HCT116 (cell line): Measurements from ENCODE around the gene UTS2R. TPM values are rescaled to one million over a fixed set of nuclear protein-coding genes. Genes with fewer than 3 reads are reported as not detected.

Experiments
- ATAC-seq: fragments of 200-7000 bp; cut with Tn5 transposase; 2 replicates; pipeline ENCODE4 v1.9.1; 2020; ENCODE audit warnings: mild to moderate bottlenecking, moderate library complexity
- BruUV-seq: library from RNA; stranded (reverse); fragments of 400-500 nt; replicated peaks from 2 replicates; lab custom pipeline; 2021; lab: Mats Ljungman, UMichigan
- CTCF ChIA-PET: fragments of 300-600 bp; sonication (Branson Sonifier 250); formaldehyde crosslinking; loops from one replicate; lab custom pipeline; 2021; ENCODE audit warnings: antibody characterized with exemption; lab: Charles Lee
- POLR2A ChIA-PET: fragments of 300-600, 350-600 bp; sonication (Branson Sonifier 250); formaldehyde crosslinking; loops from one replicate; lab custom pipeline; 2021; ENCODE audit warnings: antibody characterized with exemption; lab: Charles Lee
- RAD21 ChIA-PET, 2 experiments: fragments of 300-600 bp; sonication (Branson Sonifier 250); formaldehyde crosslinking; loops; one replicate each; lab custom pipeline; 2023; ENCODE audit warnings: low total read pairs in 2 of 2; ENCODE audit not compliant: uncharacterized antibody in 2 of 2, unreplicated experiment in 2 of 2, low non-redundant PET in 1 of 2; lab: Charles Lee
- DNase-seq: peaks from one replicate; pipeline ENCODE4 v3.0.0-alpha.2; 2010; ENCODE audit warnings: low read depth, low spot score
- H2AFZ ChIP-seq: fragments of 200-600 bp; shearing (Covaris generic), sonication (generic); 2 replicates; pipeline ENCODE4 v1.6.1; 2017; ENCODE audit warnings: low read depth, mixed run types, mixed read lengths, antibody characterized with exemption, low read length; ENCODE audit not compliant: poor library complexity, severe bottlenecking
- H3K27ac ChIP-seq: 2 replicates; pipeline ENCODE4 v1.5.1; 2012; ENCODE audit warnings: low read depth, low read length
- H3K27me3 ChIP-seq: fragments of 200-600 bp; sonication (generic); 2 replicates; pipeline ENCODE4 v1.6.1; 2016; ENCODE audit warnings: mixed run types, low read length, mixed read lengths; ENCODE audit not compliant: insufficient read depth
- H3K36me3 ChIP-seq, 2 experiments: fragments of 200-500 bp in 1 of 2; fragments of 200-600 bp in 1 of 2; sonication (Bioruptor generic) in 1 of 2; sonication (generic) in 1 of 2; 2 replicates each; pipeline versions ENCODE4 v1.5.1 to v1.6.1; 2014 to 2016; ENCODE audit warnings: low read length in 2 of 2, inconsistent platforms in 1 of 2, mixed read lengths in 1 of 2, mixed run types in 1 of 2; ENCODE audit not compliant: insufficient read depth in 2 of 2, control insufficient read depth in 1 of 2
- H3K4me1 ChIP-seq, 2 experiments: fragments of 200-600 bp in 1 of 2; sonication (generic) in 1 of 2; 2 replicates each; pipeline versions ENCODE4 v1.5.1 to v1.6.1; 2012 to 2017; ENCODE audit warnings: low read length in 2 of 2, inconsistent platforms in 1 of 2, mild to moderate bottlenecking in 1 of 2, mixed read lengths in 1 of 2, mixed run types in 1 of 2, moderate library complexity in 1 of 2; ENCODE audit not compliant: insufficient read depth in 2 of 2, control insufficient read depth in 1 of 2
- H3K4me2 ChIP-seq: fragments of 200-600 bp; sonication (generic); 2 replicates; pipeline ENCODE4 v1.6.1; 2017; ENCODE audit warnings: mixed run types, low read length, mixed read lengths
- H3K4me3 ChIP-seq, 2 experiments: fragments of 200-600 bp in 1 of 2; sonication (generic) in 1 of 2; replicated peaks in 1 of 2; 2 replicates each; pipeline ENCODE4 v1.5.1; 2011 to 2016; ENCODE audit warnings: low read length in 2 of 2, control low read depth in 1 of 2, low read depth in 1 of 2, mild to moderate bottlenecking in 1 of 2, mixed read lengths in 1 of 2, mixed run types in 1 of 2
- H3K79me2 ChIP-seq: fragments of 200-600 bp; sonication (generic); 2 replicates; pipeline ENCODE4 v1.6.1; 2017; ENCODE audit warnings: mild to moderate bottlenecking, mixed run types, low read length, moderate library complexity, mixed read lengths; ENCODE audit not compliant: insufficient read depth
- H3K9ac ChIP-seq: fragments of 200-600 bp; sonication (generic); 2 replicates; pipeline ENCODE4 v1.6.1; 2016; ENCODE audit warnings: low read length, mixed read lengths
- H3K9me2 ChIP-seq: fragments of 200-600 bp; sonication (generic), shearing (Covaris generic); 2 replicates; pipeline ENCODE4 v1.6.1; 2017; ENCODE audit warnings: mixed run types, mild to moderate bottlenecking, moderate library complexity; ENCODE audit not compliant: insufficient read depth
- H3K9me3 ChIP-seq, 2 experiments: fragments of 200-500 bp in 1 of 2; fragments of 200-600 bp in 1 of 2; sonication (Bioruptor generic) in 1 of 2; sonication (generic) in 1 of 2; 2 replicates each; pipeline ENCODE4 v1.6.1; 2014 to 2017; ENCODE audit warnings: low read length in 2 of 2, mixed read lengths in 2 of 2, inconsistent platforms in 1 of 2, low read depth in 1 of 2, mild to moderate bottlenecking in 1 of 2, mixed run types in 1 of 2, moderate library complexity in 1 of 2; ENCODE audit not compliant: control insufficient read depth in 1 of 2, insufficient read depth in 1 of 2
- H4K20me1 ChIP-seq: fragments of 200-600 bp; sonication (generic), shearing (Covaris generic); 2 replicates; pipeline ENCODE4 v1.6.1; 2017; ENCODE audit warnings: mixed run types, mild to moderate bottlenecking, moderate library complexity; ENCODE audit not compliant: insufficient read depth
- EGR1 ChIP-seq: IDR thresholded peaks from 2 replicates; pipeline ENCODE4 v1.6.1; 2012; ENCODE audit warnings: low read depth
- EZH2 ChIP-seq: fragments of 200-600 bp; sonication (generic); IDR thresholded peaks from 2 replicates; pipeline ENCODE4 v1.6.1; 2017; ENCODE audit warnings: antibody characterized with exemption, mixed run types
- EZH2phosphoT487 ChIP-seq: fragments of 200-600 bp; IDR thresholded peaks from 2 replicates; pipeline ENCODE4 v1.6.1; 2018; ENCODE audit warnings: antibody characterized with exemption, borderline replicate concordance
- JUND ChIP-seq: IDR thresholded peaks from 2 replicates; pipeline ENCODE4 v1.6.1; 2012
- POLR2A ChIP-seq: IDR thresholded peaks from 2 replicates; pipeline ENCODE4 v1.7.0; 2011; ENCODE audit warnings: borderline replicate concordance; ENCODE audit not compliant: insufficient read depth, insufficient read length; ENCODE audit errors: extremely low read depth
- POLR2AphosphoS5 ChIP-seq: IDR thresholded peaks from 2 replicates; pipeline ENCODE4 v1.6.1; 2011; ENCODE audit warnings: mild to moderate bottlenecking, low read depth, low read length, moderate library complexity
- RAD21 ChIP-seq: IDR thresholded peaks from 2 replicates; pipeline ENCODE4 v1.6.1; 2012; ENCODE audit warnings: low read depth, mild to moderate bottlenecking
- SIN3A ChIP-seq: IDR thresholded peaks from 2 replicates; pipeline ENCODE4 v1.6.1; 2012; ENCODE audit warnings: low read depth
- SRF ChIP-seq: IDR thresholded peaks from 2 replicates; pipeline ENCODE4 v1.6.1; 2012; ENCODE audit warnings: low read depth
- TCF7L2 ChIP-seq: IDR thresholded peaks from 2 replicates; pipeline ENCODE4 v1.7.0; 2011; ENCODE audit warnings: borderline replicate concordance, inconsistent platforms; ENCODE audit not compliant: insufficient read depth, insufficient read length; ENCODE audit errors: extremely low read depth
- intact Hi-C: fragments of 100-400 bp; cut with micrococcal nuclease; formaldehyde crosslinking; loops from 2 replicates; pipeline ENCODE4 v1.10.0; 2022
- total RNA-seq: library from RNA; stranded (reverse); gene quantifications from one replicate; pipeline ENCODE4 v1.2.1, GENCODE V29; 2021; ENCODE audit not compliant: unreplicated experiment
- TF ChIP-seq, protein P1 (sequence below): IDR thresholded peaks from 2 replicates; pipeline ENCODE4 v1.6.1; 2012
- TF ChIP-seq, protein P2 (sequence below), 3 experiments: fragments of 200-600 bp in 1 of 3; sonication (generic) in 1 of 3; IDR thresholded peaks in 2 of 3; conservative IDR thresholded peaks in 1 of 3; 2 replicates each; pipeline ENCODE4 v1.5.1; 2012 to 2017; ENCODE audit warnings: low read depth in 2 of 3, low read length in 2 of 3, antibody characterized with exemption in 1 of 3, borderline replicate concordance in 1 of 3, control low read depth in 1 of 3, mild to moderate bottlenecking in 1 of 3, mixed read lengths in 1 of 3, mixed run types in 1 of 3, moderate library complexity in 1 of 3; ENCODE audit not compliant: insufficient read depth in 1 of 3
- TF ChIP-seq, protein P3 (sequence below): IDR thresholded peaks from 2 replicates; pipeline ENCODE4 v1.6.1; 2012

The UTS2R gene
- total RNA-seq, 1 experiment from 2014 or later, result not detected

DNA sequence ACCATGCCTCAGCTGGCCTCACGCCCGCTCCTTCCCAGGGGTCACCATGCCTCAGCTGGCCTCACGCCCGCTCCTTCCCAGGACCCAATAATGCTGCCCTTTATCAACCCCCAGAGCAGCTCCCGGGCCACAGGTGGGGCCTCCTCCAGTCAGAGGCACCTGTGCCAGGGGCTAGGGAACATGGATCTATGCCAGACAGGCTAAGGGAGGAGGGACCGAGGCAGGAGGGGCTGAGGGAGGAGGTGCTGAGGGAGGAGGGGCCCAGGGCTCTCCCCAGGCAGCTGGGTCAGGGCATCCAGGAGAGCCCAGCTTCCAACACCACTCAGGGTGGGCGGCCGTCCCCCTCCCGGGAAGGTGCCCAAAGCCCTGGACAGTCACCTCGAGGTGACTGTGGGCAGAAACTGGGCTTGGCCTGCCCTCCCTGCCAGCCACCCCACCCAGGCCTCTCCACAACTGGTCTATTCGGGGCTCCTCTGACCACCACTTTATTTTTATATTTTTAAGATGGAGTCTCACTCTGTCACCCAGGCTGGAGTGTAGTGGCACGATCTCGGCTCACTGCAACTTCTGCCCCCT, 19.4 kb downstream of the UTS2R start:
- peaks cover 0 to 13% of the 10 kb centered on the region in 2 experiments; a peak in 3 of 4 replicates for H3K4me1 ChIP-seq
- H3K4me3 ChIP-seq, result no peak overlapping the region
- TF ChIP-seq SIN3A (no peak), TCF7L2 (no peak), JUND (no peak), POLR2AphosphoS5 (no peak), RAD21 (no peak), SRF (no peak), EZH2phosphoT487 (no peak), POLR2A (no peak), EGR1 (no peak), EZH2 (no peak)
- TF ChIP-seq, protein P1, sequence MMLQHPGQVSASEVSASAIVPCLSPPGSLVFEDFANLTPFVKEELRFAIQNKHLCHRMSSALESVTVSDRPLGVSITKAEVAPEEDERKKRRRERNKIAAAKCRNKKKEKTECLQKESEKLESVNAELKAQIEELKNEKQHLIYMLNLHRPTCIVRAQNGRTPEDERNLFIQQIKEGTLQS, result no peak
- TF ChIP-seq, protein P2, sequence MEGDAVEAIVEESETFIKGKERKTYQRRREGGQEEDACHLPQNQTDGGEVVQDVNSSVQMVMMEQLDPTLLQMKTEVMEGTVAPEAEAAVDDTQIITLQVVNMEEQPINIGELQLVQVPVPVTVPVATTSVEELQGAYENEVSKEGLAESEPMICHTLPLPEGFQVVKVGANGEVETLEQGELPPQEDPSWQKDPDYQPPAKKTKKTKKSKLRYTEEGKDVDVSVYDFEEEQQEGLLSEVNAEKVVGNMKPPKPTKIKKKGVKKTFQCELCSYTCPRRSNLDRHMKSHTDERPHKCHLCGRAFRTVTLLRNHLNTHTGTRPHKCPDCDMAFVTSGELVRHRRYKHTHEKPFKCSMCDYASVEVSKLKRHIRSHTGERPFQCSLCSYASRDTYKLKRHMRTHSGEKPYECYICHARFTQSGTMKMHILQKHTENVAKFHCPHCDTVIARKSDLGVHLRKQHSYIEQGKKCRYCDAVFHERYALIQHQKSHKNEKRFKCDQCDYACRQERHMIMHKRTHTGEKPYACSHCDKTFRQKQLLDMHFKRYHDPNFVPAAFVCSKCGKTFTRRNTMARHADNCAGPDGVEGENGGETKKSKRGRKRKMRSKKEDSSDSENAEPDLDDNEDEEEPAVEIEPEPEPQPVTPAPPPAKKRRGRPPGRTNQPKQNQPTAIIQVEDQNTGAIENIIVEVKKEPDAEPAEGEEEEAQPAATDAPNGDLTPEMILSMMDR (IDR thresholded peaks at IDR 0.05 in 2 of 3, conservative IDR thresholded peaks at IDR 0.05 in 1 of 3; ENCODE audit: borderline replicate concordance in 1 of 3, insufficient read depth in 1 of 3, low read depth in 2 of 3, low read length in 2 of 3), result no peak
- TF ChIP-seq, protein P3, sequence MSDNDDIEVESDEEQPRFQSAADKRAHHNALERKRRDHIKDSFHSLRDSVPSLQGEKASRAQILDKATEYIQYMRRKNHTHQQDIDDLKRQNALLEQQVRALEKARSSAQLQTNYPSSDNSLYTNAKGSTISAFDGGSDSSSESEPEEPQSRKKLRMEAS, result no peak
- no TSS peak for BruUV-seq
- ATAC-seq (no peak), DNase-seq (no peak)
- no peaks in the 10 kb centered on the region for H4K20me1 ChIP-seq
- ChIA-PET POLR2A (no interaction called here), CTCF (no interaction called here), RAD21 (no interaction called here)
- no peaks in the 10 kb centered on the region for H3K27me3 ChIP-seq
- no peak overlapping the region for H3K27ac ChIP-seq
- H3K9me3 ChIP-seq, result no peaks in the 10 kb centered on the region
- no peaks in the 10 kb centered on the region for H3K36me3 ChIP-seq
- intact Hi-C loops, result no loop called here
- no peaks in the 10 kb centered on the region for H3K9me2 ChIP-seq
- H2AFZ ChIP-seq, result no peak overlapping the region
- H3K9ac ChIP-seq, result no peak overlapping the region
- H3K79me2 ChIP-seq, result no peaks in the 10 kb centered on the region
- no peak overlapping the region for H3K4me2 ChIP-seq
